KOPT-K1 (cell line): ENCODE data around the gene KLHL22.
"Not testable (repeated sequence)": the region's sequence is repeated elsewhere in the genome, so short reads cannot be mapped to it uniquely, and the experiment has no call there.

Experiments
- H3K27ac ChIP-seq: fragments of 200-600 bp; sonication (generic); 2 replicates; pipeline ENCODE4 v1.5.1; 2016; ENCODE audit warnings: antibody characterized with exemption, mild to moderate bottlenecking, low read depth, low read length; ENCODE audit not compliant: poor library complexity, severe bottlenecking
- H3K36me3 ChIP-seq: fragments of 200-600 bp; sonication (generic); 2 replicates; pipeline ENCODE4 v1.5.1; 2017; ENCODE audit warnings: antibody characterized with exemption, mild to moderate bottlenecking, low read length, moderate library complexity; ENCODE audit not compliant: insufficient read depth
- H3K9me3 ChIP-seq: fragments of 200-600 bp; sonication (generic); 2 replicates; pipeline ENCODE4 v1.5.1; 2017; ENCODE audit warnings: antibody characterized with exemption, low read length, mild to moderate bottlenecking; ENCODE audit not compliant: insufficient read depth, poor library complexity, severe bottlenecking

The KLHL22 gene

DNA sequence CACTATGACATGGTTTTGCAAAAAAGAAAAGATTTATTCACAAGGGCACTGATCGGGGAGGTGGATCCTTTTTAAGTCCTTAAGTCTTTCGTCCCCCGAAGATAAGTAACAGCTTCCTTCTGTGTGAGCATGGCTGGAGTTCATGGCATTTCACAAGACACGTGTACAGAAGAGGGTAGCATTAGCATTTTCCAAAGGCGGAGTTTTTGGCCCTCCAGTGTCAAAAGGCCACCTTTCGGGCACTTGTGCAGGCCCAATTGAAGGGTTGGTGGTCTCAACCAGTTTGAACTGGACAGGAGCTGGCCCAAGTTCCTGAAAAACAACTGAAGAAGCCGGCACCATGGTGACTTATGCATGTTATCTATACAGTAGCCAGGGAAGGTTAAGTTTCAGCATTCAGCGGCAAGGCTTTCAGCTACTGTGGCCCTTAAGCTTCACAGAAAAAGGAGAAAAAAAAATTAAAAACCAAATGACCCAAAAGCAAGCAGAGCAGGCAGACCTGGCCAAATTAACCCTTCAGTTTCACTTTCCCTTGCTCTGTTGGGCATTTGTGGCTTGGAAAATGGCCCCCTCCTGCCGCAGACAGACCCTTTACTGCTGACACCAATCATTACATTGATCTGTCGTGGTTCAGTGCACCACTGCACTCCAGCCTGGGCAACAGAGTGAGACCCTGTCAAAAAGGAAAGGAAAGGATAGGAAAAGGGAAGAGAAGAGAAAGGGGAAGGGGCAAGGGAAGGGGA is 83.0 kb downstream of the KLHL22 start:
- H3K9me3 ChIP-seq = no peaks in the 10 kb centered on the region
- peaks cover 5% of the 10 kb centered on the region; the same call in 1 of the 2 replicates for H3K36me3 ChIP-seq
- H3K27ac ChIP-seq = no peak overlapping the region

GRCh38 chr22:20409385-20409784 is 86.2 kb downstream of the KLHL22 start:
- not testable (repeated sequence) for H3K27ac ChIP-seq, H3K9me3 ChIP-seq
- H3K36me3 ChIP-seq = peaks cover 38% of the 10 kb centered on the region

- H3K36me3 ChIP-seq = peaks cover 43% of the 10 kb centered on the region
- no peaks in the 10 kb centered on the region for H3K9me3 ChIP-seq
- H3K27ac ChIP-seq = no peak overlapping the region
These were observed 86.7 kb downstream of the KLHL22 start for GRCh38 chr22:20408891-20409290.

- Histone ChIP-seq H3K36me3 (peaks cover 53% of the 10 kb centered on the region), H3K9me3 (no peaks in the 10 kb centered on the region), H3K27ac (no peak overlapping the region)
These were observed 87.8 kb downstream of the KLHL22 start for GRCh38 chr22:20407829-20408228.

GRCh38 chr22:20406686-20407408 is 88.7 kb downstream of the KLHL22 start:
- Histone ChIP-seq H3K27ac (no peak overlapping the region), H3K36me3 (peaks cover 54% of the 10 kb centered on the region), H3K9me3 (no peaks in the 10 kb centered on the region)

DNA sequence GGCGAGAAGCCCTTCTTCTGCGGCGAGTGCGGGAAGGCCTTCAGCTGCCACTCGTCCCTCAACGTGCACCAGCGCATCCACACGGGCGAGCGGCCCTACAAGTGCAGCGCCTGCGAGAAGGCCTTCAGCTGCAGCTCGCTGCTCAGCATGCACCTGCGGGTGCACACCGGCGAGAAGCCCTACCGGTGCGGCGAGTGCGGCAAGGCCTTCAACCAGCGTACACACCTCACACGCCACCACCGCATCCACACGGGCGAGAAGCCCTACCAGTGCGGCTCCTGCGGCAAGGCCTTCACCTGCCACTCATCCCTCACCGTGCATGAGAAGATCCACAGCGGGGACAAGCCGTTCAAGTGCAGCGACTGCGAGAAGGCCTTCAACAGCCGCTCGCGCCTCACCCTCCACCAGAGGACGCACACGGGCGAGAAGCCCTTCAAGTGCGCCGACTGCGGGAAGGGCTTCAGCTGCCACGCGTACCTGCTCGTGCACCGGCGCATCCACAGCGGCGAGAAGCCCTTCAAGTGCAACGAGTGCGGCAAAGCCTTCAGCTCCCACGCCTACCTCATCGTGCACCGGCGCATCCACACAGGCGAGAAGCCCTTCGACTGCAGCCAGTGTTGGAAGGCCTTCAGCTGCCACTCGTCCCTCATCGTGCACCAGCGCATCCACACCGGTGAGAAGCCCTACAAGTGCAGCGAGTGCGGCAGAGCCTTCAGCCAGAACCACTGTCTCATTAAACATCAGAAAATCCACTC is 89.5 kb downstream of the KLHL22 start:
- Histone ChIP-seq H3K36me3 (peaks cover 61% of the 10 kb centered on the region), H3K27ac (no peak overlapping the region), H3K9me3 (no peaks in the 10 kb centered on the region)

GRCh38 chr22:20405291-20405930 is 90.2 kb downstream of the KLHL22 start:
- H3K36me3 ChIP-seq = peaks cover 68% of the 10 kb centered on the region
- no peak overlapping the region for H3K27ac ChIP-seq
- no peaks in the 10 kb centered on the region for H3K9me3 ChIP-seq

DNA sequence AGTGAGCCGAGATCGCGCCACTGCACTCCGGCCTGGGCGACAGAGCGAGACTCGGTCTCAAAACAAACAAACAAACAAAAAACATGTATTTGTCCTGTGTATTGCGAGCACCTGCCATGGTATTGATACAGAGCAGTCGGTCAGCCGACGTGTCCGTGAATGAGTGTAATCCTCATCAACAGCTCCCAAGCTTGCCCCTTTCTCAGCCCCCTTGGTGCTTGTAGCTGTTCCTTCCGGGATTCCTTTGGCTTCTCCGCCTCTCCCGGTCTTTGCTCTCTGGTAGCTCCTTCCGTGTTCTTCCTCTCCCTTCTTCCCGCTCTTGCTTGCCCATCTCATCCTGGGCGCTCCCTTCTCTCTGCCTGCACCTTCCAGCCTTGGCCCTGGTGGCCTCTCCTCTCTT is 90.7 kb downstream of the KLHL22 start:
- peaks cover 73% of the 10 kb centered on the region for H3K36me3 ChIP-seq
- no peaks in the 10 kb centered on the region for H3K9me3 ChIP-seq
- H3K27ac ChIP-seq = no peak overlapping the region

GRCh38 chr22:20403779-20404140 is 91.8 kb downstream of the KLHL22 start:
- Histone ChIP-seq H3K9me3 (no peaks in the 10 kb centered on the region), H3K27ac (no peak overlapping the region), H3K36me3 (peaks cover 76% of the 10 kb centered on the region)

DNA sequence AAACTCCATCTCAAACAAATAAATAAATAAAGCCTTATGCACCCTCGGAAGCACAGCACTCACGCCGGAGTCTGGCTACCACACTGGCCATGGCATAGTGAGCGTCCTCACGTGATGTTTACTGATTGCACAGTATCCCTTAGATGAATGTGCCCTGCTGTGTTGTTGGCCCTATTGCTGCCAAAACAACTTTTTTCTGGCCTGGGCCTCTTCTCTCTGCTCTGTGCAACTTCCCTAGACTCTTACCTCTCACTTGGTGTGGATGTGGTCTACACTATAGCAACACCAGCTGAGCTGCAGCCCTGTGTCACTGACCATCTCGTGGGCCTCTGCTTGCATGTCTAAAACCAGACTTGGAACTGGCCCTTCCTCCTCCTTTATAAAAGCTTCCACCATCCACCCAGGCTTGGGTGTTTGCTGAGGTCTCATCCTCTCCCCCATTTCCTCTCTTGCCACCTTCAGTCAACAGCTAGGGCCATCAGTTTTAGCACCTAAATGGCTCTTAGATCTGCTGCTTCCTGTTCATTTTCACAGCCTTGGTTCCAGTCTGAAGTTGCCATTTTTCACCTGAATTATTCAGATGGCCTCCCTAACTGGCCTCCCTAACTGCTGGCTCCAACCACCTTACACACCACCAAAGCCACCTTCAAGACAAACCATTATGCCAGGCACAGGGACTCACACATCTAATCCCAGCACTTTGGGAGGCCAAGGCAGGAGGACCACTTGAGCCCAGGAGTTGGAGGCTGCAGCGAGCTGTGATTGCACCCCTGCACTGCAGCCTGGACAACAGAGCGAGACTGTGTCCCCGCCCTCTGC is 92.4 kb downstream of the KLHL22 start:
- H3K36me3 ChIP-seq = peaks cover 76% of the 10 kb centered on the region
- no peaks in the 10 kb centered on the region for H3K9me3 ChIP-seq

DNA sequence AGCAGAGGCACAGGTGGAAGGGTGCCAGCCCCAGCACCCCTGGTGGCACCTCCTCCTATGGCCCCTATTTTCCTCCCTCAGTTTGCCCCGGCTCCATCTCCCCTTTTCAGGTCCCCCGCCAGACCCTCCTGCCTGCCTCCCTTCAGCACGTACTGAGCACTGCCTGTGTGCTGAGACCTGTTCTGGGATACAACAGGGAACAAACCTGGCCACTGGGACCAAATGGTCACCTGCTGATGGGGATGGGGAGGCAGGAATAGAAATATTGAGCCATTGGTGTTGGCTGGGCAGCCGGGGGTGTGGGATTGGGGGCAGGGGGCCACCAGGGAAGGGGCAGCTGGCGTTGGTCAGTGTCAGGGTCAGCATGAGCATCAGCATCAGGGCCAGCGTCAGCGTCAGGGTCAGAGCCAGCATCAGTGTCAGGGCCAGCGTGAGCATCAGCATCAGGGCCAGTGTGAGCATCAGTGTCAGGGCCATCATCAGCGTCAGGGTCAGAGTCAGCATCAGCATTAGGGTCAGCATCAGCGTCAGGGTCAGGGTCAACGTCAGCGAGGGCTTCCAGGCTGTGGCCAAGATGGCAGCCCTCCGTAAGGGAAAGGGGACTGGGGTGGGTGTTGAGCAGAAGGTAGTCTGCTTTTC is 94.1 kb downstream of the KLHL22 start:
- Histone ChIP-seq H3K9me3 (no peaks in the 10 kb centered on the region), H3K36me3 (peaks cover 68% of the 10 kb centered on the region), H3K27ac (no peak overlapping the region)

More for the DNA sequence above, 92.4 kb downstream of the KLHL22 start:
- H3K27ac ChIP-seq = no peak overlapping the region

- Histone ChIP-seq H3K27ac (no peak overlapping the region), H3K9me3 (no peaks in the 10 kb centered on the region), H3K36me3 (peaks cover 61% of the 10 kb centered on the region)
These were observed 94.8 kb downstream of the KLHL22 start for GRCh38 chr22:20400606-20401375.

GRCh38 chr22:20399866-20400605 is 95.6 kb downstream of the KLHL22 start:
- Histone ChIP-seq H3K36me3 (peaks cover 53% of the 10 kb centered on the region), H3K9me3 (no peaks in the 10 kb centered on the region), H3K27ac (no peak overlapping the region)
